Ectodermal cell (in vitro differentiated cells): Measurements from ENCODE around the gene KLK1.

Experiments
- H3K27ac ChIP-seq: 2 replicates; pipeline ENCODE4 v1.7.0; 2013; ENCODE audit warnings: mild to moderate bottlenecking, low read depth, low read length; ENCODE audit not compliant: insufficient read depth, poor library complexity, severe bottlenecking
- H3K27me3 ChIP-seq: 2 replicates; pipeline ENCODE4 v1.7.0; 2013; ENCODE audit warnings: mild to moderate bottlenecking, low read length; ENCODE audit not compliant: insufficient read depth, control insufficient read depth, poor library complexity, severe bottlenecking
- H3K36me3 ChIP-seq: one replicate; pipeline ENCODE4 v1.7.0; 2013; ENCODE audit warnings: low read length; ENCODE audit not compliant: control insufficient read depth, insufficient read depth
- H3K4me1 ChIP-seq: one replicate; pipeline ENCODE4 v1.7.0; 2013; ENCODE audit warnings: low read length; ENCODE audit not compliant: control insufficient read depth, insufficient read depth
- H3K4me3 ChIP-seq: 2 replicates; pipeline ENCODE4 v1.7.0; 2013; ENCODE audit warnings: low read depth, low read length, control low read depth; ENCODE audit not compliant: insufficient read depth
- H3K9me3 ChIP-seq: 2 replicates; pipeline ENCODE4 v1.7.0; 2013; ENCODE audit warnings: mild to moderate bottlenecking, low read length, moderate library complexity; ENCODE audit not compliant: control insufficient read depth
- WGBS, 2 experiments: methylation state at CpG; one replicate each; pipeline ENCODE4 v1.1.7; 2013; ENCODE audit warnings: missing lambda C conversion rate in 2 of 2; 5-methylcytosine and 5-hydroxymethylcytosine counted together

The KLK1 gene

DNA sequence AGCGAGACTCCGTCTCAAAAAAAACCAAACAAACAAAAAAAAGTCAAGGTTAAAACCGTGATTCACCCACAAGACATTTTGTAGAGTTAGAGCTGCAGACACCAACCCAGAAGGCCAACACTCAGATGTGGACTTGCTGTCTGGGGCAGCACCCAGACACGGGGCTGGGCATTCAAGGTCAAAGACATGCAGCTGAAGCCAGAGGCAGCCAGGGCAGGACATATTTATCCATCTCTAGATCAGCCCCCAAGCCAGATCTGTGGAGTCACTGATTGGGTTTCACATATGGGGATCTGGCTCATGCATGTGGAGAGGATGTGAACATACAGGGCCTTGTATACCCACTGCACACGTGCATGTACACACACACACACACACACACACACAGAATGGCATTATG is 6.2 kb upstream of the KLK1 start:
- 72 to 81% methylated on average over 5 of the region's 5 CpGs for WGBS, 2 experiments
- Histone ChIP-seq H3K27ac (no peak overlapping the region), H3K4me1 (no peaks in the 10 kb centered on the region), H3K9me3 (no peaks in the 10 kb centered on the region), H3K27me3 (peaks cover 9% of the 10 kb centered on the region), H3K4me3 (no peak overlapping the region), H3K36me3 (no peaks in the 10 kb centered on the region)

DNA sequence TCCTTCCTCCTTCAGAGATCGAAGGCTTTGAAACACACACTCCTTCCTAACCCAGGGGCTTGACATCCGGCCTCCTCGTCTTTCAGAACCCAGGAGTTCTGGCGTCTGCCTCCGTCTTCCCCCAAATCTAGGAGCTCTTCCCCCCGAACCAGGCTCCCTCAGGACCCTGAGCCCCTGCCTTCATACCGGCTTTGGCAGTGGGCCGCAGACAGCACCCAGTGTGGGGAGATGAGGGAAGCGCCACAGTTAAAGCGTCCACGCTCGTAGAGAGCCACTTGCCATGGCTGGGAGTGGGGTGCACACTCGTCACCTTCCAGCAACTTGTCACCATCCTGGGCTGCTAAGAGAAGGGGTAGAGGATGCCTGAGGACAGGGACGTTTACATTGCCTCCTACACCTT is 3.9 kb upstream of the KLK1 start:
- Histone ChIP-seq H3K4me3 (no peak overlapping the region), H3K27me3 (peaks cover 11% of the 10 kb centered on the region), H3K27ac (no peak overlapping the region), H3K9me3 (no peaks in the 10 kb centered on the region), H3K36me3 (no peaks in the 10 kb centered on the region), H3K4me1 (no peaks in the 10 kb centered on the region)
- WGBS, 2 experiments, result 84 to 87% methylated on average over 13 to 14 of the region's 14 CpGs

DNA sequence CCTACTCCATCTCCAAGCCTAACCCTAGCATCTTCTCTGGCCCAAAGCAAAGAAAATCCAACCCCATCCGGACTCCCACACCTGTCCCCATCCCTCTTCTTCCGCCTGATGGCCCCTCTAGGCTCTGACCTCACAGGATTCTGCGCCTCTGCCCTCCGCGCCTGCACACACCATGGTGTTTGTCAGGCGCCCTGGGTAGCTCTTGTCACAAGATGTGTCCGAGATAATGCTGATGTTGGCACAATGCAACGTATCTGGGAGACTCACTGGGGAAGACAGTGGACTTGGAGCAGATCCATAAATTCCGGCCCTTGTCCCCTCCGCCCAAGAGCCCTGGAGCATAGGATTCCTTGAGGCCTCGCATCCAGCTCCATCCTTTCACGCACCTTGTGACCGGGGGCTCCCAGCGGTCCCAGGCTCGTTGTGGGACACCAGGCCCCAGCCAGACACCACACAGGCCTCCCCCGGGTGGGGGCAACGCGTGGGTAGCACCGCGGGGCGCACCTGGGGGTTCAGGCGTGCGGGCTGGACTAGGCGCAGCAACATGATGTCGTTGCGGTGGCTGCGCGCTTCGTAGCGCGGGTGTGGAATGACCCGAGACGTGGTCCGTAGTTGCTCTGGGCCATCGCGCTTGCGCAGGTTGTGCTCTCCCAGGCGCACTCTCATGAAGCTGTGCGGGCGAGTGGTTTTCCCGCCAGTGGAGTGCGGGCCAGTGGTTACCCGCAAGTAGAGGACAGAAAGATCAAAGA is 3.1 kb upstream of the KLK1 start:
- Histone ChIP-seq H3K4me1 (no peaks in the 10 kb centered on the region), H3K9me3 (no peaks in the 10 kb centered on the region), H3K36me3 (no peaks in the 10 kb centered on the region), H3K27ac (no peak overlapping the region), H3K27me3 (peaks cover 19% of the 10 kb centered on the region), H3K4me3 (no peak overlapping the region)
- WGBS, 2 experiments, result 90% methylated on average over 43 of the region's 43 CpGs

DNA sequence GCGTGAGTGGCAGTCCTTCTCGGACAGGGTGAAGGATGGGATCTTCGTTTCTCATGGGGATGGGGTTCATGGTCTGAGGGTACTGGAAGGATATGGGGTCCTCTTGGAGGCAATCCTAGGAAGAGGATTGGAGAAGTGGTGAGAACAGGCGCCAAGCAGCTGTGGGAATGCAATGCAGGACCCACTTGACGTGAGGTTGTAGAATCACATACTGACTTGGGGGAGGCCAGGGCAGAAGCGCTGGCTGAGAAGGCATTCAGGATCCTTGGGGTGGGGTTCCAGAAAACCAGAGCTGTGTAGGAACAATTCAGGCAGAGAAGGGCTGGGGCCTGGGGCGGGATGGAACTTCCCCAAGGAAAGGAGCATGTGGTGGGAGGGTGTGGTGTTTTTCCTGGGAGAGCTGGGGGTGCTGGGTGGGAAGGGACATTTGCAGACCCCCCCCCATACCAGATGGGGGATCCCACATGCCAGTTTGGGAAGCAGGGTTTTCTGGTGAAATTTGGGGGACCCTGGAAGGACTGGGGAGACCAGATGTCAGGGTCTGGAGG is 852 bp downstream of the KLK1 start:
- no peak overlapping the region for H3K4me3 ChIP-seq
- H3K4me1 ChIP-seq, result peaks cover 5% of the 10 kb centered on the region
- 76 to 78% methylated on average over 7 of the region's 7 CpGs for WGBS, 2 experiments
- no peaks in the 10 kb centered on the region for H3K9me3 ChIP-seq
- no peak overlapping the region for H3K27ac ChIP-seq
- H3K36me3 ChIP-seq, result no peaks in the 10 kb centered on the region
- H3K27me3 ChIP-seq, result peaks cover 58% of the 10 kb centered on the region

DNA sequence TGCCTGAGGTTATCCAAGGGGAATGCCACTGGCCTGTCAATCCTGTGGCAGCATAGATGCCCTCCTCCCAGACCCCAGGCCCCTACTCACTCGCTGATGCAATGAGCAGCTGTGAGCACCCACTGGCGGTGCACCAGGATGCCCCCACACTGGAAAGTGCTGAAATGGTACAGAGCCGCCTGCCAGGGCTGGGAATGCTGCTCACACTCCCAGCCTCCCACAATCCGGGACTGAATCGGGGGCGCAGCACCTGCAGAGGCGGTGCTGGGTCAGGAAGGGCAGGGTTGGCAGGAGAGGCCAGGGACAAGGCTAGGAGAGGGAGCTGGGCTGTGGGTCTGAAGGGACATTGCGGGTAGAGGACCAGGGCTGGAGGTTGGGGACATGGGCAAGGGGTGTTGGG is 2.0 kb downstream of the KLK1 start:
- no peak overlapping the region for H3K27ac ChIP-seq
- 79 to 80% methylated on average over 8 of the region's 8 CpGs for WGBS, 2 experiments
- no peaks in the 10 kb centered on the region for H3K9me3 ChIP-seq
- H3K4me3 ChIP-seq, result no peak overlapping the region
- H3K4me1 ChIP-seq, result peaks cover 5% of the 10 kb centered on the region
- no peaks in the 10 kb centered on the region for H3K36me3 ChIP-seq
- H3K27me3 ChIP-seq, result peaks cover 62% of the 10 kb centered on the region

DNA sequence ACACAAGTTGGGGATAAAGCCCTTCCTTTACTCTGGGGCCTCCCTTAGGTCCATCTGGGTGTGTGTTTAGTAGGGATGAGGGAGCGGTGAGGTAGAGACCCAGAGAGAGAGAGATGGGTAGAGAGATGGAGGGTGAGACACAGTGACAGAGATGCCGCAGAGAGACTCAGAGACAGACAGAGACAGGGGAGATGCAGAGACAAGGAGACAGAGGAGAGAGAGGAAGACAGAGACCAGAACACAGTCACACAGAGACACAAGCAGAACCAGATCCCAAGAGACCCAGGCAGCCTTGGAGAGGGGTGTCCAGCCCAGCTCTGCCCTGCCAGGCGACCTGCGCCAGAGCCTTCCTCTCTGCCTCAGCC is 2.4 kb downstream of the KLK1 start:
- Histone ChIP-seq H3K9me3 (no peaks in the 10 kb centered on the region), H3K4me3 (no peak overlapping the region), H3K27me3 (peaks cover 64% of the 10 kb centered on the region), H3K36me3 (no peaks in the 10 kb centered on the region), H3K4me1 (peaks cover 5% of the 10 kb centered on the region), H3K27ac (no peak overlapping the region)
- WGBS, 2 experiments, result 78 to 84% methylated on average over 4 of the region's 4 CpGs

DNA sequence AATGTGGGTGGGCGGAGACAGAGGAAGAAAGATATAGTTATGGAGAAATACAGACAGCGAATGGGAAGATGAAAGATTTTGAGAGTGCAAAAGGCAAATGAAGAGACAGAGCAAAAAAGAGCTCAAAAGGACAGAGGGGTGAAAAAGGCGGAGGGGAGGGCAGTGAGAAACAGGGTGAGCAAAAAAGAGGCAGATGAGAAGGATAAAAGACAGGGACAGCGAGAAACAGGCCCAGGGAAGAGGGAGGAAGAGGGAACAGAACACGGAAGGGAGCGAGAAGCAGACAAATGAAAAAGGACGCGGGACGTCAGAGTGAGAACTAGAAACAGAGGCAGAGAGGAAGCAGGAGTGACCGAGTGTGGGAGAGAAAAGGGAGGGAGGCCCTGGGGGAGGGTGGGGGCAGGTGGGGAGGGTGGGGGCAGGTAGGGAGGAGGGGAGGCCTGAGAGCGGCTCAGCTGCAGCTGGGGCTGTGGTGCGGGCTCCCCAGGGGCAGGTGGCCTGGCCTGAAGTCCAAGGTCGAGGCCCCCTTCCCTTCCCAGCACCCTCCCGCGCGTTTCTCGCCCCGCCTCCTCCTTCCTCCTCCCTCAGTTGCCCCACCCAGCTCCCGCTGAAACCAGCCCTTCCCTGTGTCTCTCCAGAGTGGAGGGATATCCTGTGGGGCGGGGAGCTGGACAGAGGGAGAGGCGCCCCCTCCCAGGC is 2.9 kb downstream of the KLK1 start:
- 18 to 19% methylated on average over 21 of the region's 21 CpGs for WGBS, 2 experiments
- Histone ChIP-seq H3K27me3 (peaks cover 67% of the 10 kb centered on the region), H3K27ac (no peak overlapping the region)

DNA sequence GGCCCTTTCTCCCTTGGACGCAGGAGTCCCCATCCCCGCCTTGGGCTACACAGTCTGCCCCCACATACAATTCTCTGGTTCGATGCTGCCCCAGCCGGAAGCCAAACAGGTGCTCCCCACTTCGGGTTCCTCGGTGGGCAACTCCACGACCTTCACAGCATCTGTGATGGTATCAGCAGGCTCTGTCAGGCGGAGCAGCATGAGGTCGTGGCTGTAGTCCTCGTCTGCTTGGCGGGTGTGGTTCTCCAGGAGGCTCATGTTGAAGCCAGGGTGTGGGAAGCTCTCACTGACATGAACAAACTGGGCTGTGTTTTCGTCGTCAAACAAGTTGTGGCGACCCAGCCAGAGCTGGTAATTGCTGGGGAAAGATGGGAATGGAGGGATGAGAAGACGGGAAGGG is 3.5 kb downstream of the KLK1 start:
- Histone ChIP-seq H3K27ac (no peak overlapping the region), H3K27me3 (peaks cover 70% of the 10 kb centered on the region)

More for the DNA sequence above, 2.9 kb downstream of the KLK1 start:
- no peaks in the 10 kb centered on the region for H3K9me3 ChIP-seq
- no peak overlapping the region for H3K4me3 ChIP-seq
- no peaks in the 10 kb centered on the region for H3K36me3 ChIP-seq
- H3K4me1 ChIP-seq, result peaks cover 5% of the 10 kb centered on the region

DNA sequence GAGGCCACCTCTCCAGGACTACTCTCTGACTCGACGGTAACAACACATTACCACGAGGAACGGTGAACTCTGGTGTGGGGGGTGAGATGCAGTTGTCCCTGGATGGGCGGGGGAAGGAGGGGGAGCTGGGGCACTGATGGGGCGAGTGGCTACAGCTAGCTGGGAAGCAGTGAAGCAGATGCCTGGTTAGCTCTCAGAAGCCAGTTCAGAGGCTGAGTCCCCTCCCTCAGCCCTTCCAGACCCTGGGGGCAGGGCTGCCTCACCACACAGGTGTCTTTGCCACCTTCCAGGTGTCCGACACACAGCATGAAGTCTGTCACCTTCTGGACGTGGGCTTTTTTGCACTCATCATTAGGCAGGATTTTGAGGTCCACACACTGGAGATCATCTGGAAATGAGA is 4.0 kb downstream of the KLK1 start:
- Histone ChIP-seq H3K36me3 (no peaks in the 10 kb centered on the region), H3K27ac (no peak overlapping the region), H3K4me1 (peaks cover 5% of the 10 kb centered on the region), H3K27me3 (peaks cover 70% of the 10 kb centered on the region), H3K4me3 (no peak overlapping the region), H3K9me3 (no peaks in the 10 kb centered on the region)
- WGBS, 2 experiments, result 68% methylated on average over 8 of the region's 8 CpGs

More for the DNA sequence above, 3.5 kb downstream of the KLK1 start:
- 35 to 37% methylated on average over 15 of the region's 15 CpGs for WGBS, 2 experiments
- H3K9me3 ChIP-seq, result no peaks in the 10 kb centered on the region
- peaks cover 5% of the 10 kb centered on the region for H3K4me1 ChIP-seq
- no peak overlapping the region for H3K4me3 ChIP-seq
- H3K36me3 ChIP-seq, result no peaks in the 10 kb centered on the region

DNA sequence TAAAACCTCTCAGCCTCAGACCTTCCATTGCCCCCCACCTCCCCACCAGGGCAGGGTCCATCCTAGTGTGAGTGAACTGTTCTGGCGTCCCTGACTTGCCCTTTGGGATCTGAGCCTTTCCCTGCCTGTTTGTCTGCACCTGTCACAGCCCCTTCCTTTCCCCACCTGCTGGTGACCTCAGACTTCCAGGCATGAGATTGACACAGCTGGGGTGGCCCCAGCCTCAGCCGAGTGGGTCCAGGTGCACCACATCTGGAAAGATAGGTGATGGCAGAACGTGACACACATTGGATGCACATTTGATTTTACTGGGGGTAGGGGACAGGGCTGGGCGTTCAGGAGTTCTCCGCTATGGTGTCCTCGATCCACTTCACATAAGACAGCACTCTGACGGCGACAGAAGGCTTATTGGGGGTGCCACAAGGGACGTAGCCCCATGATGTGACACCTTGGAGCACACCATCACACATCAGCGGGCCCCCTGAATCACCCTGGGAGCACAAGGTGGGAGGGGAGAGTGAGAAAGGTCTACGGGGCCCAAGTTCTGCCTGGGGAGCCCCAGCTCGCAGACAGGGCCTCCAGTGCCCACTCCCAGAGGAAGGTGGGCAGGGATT is 4.6 kb downstream of the KLK1 start:
- Histone ChIP-seq H3K36me3 (no peaks in the 10 kb centered on the region), H3K27me3 (peaks cover 70% of the 10 kb centered on the region)
- WGBS, 2 experiments, result 86 to 88% methylated on average over 12 of the region's 12 CpGs

More for the DNA sequence above, 4.6 kb downstream of the KLK1 start:
- no peak overlapping the region for H3K4me3 ChIP-seq
- peaks cover 5% of the 10 kb centered on the region for H3K4me1 ChIP-seq
- H3K27ac ChIP-seq, result no peak overlapping the region
- no peaks in the 10 kb centered on the region for H3K9me3 ChIP-seq
